Measurements from ENCODE around the gene SUN1.

SUN1 gene

DNA sequence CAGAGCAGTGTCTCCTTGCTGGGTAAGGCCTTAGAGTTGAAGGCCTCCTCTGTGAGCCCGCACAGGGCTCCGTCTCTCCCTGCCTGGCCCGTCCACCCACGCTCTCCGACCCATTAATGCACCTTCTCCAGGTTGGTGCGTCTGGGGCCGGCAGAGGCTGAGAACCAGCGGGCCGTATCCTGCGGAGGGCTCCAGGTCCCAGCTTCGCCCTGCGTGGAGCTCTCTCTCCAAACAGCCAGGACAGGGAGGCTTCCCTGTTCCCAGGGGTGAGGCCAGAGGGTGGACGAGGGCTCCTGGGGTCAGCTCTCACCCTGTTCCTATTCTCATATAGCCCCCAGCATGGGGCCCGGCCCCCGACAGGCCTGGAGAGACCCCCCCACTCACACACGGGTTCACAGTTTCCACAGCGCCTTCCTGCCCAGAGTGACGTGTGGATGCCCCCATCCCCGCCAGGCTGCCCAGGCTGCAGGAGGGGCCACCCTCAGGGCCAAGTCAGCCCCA, 78.7 kb downstream of the SUN1 start:
- H3K27me3 ChIP-seq (ENCODE audit: control insufficient read depth in 1 of 2, insufficient read depth in 2 of 2, low read length in 2 of 2): no peaks in the 10 kb centered on the region
- no peak overlapping the region for H3K4me3 ChIP-seq (ENCODE audit: low read depth in 1 of 2, low read length in 2 of 2)
- no peaks in the 10 kb centered on the region for H3K9me3 ChIP-seq (ENCODE audit: control insufficient read depth in 1 of 2, low read length in 2 of 2)
- no peak overlapping the region for H3K27ac ChIP-seq (ENCODE audit: low read depth, low read length)
- H3K36me3 ChIP-seq (ENCODE audit: control insufficient read depth in 1 of 2, insufficient read depth in 2 of 2, low read length in 2 of 2): peaks cover 0 to 6% of the 10 kb centered on the region in 2 donors
- no peak overlapping the region for H3K9ac ChIP-seq (ENCODE audit: low read depth in 1 of 2, low read length in 2 of 2)
- peaks cover 13 to 31% of the 10 kb centered on the region in 2 donors for H3K4me1 ChIP-seq (ENCODE audit: control insufficient read depth in 1 of 2, insufficient read depth in 2 of 2, low read length in 2 of 2)

DNA sequence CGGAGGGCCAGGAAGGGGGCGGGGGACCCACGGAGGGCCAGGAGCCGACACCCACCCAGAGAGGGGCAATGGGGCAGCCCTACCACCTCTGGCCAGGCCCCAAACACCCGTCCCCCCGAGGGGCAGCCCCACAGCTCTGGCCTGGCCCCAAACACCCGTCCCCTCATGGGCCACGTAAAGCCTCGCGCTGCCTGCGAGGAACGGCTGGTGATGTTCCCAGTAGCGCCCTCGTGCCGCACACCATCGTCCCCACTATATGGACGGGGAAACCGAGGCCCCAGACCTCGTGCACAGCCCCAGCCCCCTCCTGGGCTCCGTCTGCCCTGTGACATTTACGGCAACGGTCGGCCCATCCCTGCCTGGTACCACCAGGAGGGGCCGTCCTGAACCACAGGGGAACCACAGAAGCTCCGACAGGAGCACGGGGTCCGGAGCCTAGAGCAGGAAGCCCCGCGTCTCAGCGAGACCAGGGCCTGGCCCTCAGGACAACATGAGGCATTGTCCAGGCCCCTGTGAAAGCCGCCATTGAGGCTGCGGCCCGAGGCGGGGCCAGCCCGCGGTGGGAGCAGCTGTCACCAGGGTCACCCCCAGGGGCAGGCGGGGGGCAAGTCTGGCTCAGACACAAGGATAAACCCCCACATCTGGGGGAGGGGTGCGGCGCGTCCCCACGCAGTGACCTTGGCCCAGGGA, 79.7 kb downstream of the SUN1 start:
- no peak overlapping the region for H3K9ac ChIP-seq (ENCODE audit: low read depth in 1 of 2, low read length in 2 of 2)
- H3K27ac ChIP-seq (ENCODE audit: low read depth, low read length): no peak overlapping the region
- peaks cover 0 to 6% of the 10 kb centered on the region in 2 donors for H3K36me3 ChIP-seq (ENCODE audit: control insufficient read depth in 1 of 2, insufficient read depth in 2 of 2, low read length in 2 of 2)
- no peaks in the 10 kb centered on the region for H3K9me3 ChIP-seq (ENCODE audit: control insufficient read depth in 1 of 2, low read length in 2 of 2)
- no peak overlapping the region for H3K4me3 ChIP-seq (ENCODE audit: low read depth in 1 of 2, low read length in 2 of 2)
- no peaks in the 10 kb centered on the region for H3K27me3 ChIP-seq (ENCODE audit: control insufficient read depth in 1 of 2, insufficient read depth in 2 of 2, low read length in 2 of 2)
- H3K4me1 ChIP-seq (ENCODE audit: control insufficient read depth in 1 of 2, insufficient read depth in 2 of 2, low read length in 2 of 2): peaks cover 20 to 31% of the 10 kb centered on the region in 2 donors

DNA sequence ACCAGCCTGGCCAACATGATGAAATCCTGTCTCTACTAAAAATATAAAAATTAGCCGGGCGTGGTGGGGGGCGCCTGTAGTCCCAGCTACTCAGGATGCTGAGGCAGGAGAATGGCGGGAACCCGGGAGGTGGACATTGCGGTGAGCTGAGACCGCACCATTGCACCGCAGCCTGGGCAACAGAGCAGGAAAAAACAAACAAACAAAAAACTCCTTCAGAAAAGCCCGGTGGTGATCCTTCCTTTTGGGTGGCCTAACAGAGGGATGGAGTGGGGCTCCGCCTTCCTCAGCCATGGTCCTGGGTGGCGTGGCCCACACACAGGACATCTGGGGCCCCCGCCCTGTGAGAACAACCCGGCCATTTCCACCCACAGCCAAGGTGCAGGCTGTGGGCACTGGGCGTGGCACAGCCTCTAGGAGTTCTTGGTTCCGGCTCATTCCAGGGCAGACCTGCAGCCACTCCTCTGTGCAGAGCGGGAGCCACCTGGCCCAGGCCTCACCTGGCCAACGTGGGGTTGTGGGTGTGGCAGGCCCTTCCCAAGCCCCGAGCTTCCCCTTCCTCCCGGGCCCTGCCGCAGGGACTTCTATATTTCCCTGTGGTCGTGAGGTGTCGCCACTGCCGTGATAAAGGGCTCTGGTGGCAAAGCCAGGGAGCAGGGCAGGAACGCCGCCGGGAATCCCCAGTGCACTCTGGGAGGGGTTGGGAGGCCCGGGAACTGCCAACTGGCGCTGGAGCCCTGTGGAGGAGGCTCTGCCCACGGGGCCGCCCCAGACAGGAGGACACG, 81.7 kb downstream of the SUN1 start:
- peak overlapping the region in 1 of 2 donors; percentile 2 for H3K9ac ChIP-seq (ENCODE audit: low read depth in 1 of 2, low read length in 2 of 2)
- H3K27ac ChIP-seq (ENCODE audit: low read depth, low read length): peak overlapping the region; percentile 73
- H3K9me3 ChIP-seq (ENCODE audit: control insufficient read depth in 1 of 2, low read length in 2 of 2): no peaks in the 10 kb centered on the region
- H3K36me3 ChIP-seq (ENCODE audit: control insufficient read depth in 1 of 2, insufficient read depth in 2 of 2, low read length in 2 of 2): peaks cover 0 to 4% of the 10 kb centered on the region in 2 donors
- H3K4me3 ChIP-seq (ENCODE audit: low read depth in 1 of 2, low read length in 2 of 2): no peak overlapping the region
- no peaks in the 10 kb centered on the region for H3K27me3 ChIP-seq (ENCODE audit: control insufficient read depth in 1 of 2, insufficient read depth in 2 of 2, low read length in 2 of 2)
- peaks cover 20 to 31% of the 10 kb centered on the region in 2 donors for H3K4me1 ChIP-seq (ENCODE audit: control insufficient read depth in 1 of 2, insufficient read depth in 2 of 2, low read length in 2 of 2)

DNA sequence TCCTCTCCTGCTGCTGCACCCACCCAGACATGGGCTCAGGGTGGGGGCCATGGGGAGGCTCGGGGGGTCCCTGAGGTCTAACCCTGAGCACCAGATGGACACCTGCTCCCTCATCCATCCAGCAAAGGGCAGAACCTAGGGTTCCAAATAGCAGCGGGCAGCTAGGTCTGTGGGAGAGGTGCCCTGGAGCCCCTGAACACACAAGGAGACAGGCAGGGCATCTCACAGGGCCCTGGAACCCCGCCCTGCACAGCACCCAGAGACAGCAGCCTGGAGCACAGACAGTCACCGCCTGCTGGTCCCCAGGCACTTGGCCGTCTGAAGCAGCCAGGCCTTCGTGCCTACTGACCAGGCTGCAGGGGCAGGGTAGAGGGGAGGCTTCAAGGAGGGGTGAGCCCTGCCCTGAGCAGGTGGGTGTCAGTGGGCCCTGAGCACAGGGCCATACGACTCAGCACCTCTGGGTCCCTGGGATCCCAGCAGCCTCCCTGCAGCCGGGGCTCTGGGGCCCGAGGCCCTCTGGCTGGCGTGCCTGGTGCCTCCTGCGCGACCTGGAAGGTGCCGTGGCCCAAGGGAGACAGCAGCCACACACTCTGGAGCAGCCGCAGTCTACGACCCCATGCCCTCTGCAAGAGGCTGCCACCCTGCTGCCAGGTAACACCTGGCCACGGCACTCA, 82.4 kb downstream of the SUN1 start:
- H3K27me3 ChIP-seq (ENCODE audit: control insufficient read depth in 1 of 2, insufficient read depth in 2 of 2, low read length in 2 of 2): no peaks in the 10 kb centered on the region
- no peak overlapping the region for H3K4me3 ChIP-seq (ENCODE audit: low read depth in 1 of 2, low read length in 2 of 2)
- H3K9ac ChIP-seq (ENCODE audit: low read depth in 1 of 2, low read length in 2 of 2): peak overlapping the region in 1 of 2 donors; percentile 2
- peak overlapping the region; percentile 73 for H3K27ac ChIP-seq (ENCODE audit: low read depth, low read length)
- no peaks in the 10 kb centered on the region for H3K9me3 ChIP-seq (ENCODE audit: control insufficient read depth in 1 of 2, low read length in 2 of 2)
- peaks cover 0 to 4% of the 10 kb centered on the region in 2 donors for H3K36me3 ChIP-seq (ENCODE audit: control insufficient read depth in 1 of 2, insufficient read depth in 2 of 2, low read length in 2 of 2)
- H3K4me1 ChIP-seq (ENCODE audit: control insufficient read depth in 1 of 2, insufficient read depth in 2 of 2, low read length in 2 of 2): peaks cover 20 to 27% of the 10 kb centered on the region in 2 donors

DNA sequence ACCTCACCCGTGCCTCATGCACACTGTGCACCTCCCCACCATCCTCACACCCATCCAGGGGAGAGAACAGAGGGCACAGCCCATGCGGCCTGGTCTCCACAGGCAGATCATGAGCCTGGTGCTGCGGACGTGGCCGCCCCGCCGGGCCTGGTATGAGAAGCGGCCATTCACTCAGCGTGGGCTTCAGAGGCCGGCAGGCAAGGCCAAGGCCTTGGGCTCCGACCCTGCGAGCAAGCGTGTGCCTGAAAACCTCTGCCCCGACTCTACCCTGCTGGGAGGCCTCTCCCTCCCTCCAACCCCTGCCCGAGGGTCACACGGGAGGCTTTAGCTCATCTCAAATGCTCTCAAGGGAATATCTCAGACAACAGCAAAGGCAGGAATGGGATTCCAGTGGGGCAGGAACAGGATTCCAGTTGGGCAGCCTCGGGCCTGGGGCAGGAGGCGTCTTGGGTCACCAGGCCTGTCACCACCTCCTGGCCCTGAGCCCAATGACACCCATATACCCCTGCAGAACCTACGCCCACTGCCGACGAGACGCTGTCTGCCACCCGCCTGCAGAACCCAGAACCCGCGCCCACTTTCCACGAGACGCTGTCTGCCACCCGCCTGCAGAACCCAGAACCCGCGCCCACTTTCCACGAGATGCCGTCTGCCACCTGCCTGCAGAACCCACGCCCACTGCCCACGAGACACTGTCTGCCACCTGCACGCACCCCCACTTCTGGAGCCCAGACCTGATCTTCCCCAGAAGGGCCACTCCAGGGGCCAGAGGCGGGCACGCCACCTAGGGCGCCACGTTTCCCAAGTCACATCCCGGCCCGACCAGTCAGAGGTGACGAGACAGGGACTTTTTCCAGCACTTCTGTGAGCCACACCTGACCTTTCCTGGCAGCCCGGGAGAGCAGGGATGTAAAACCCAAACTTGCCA, 83.3 kb downstream of the SUN1 start:
- H3K9ac ChIP-seq (ENCODE audit: low read depth in 1 of 2, low read length in 2 of 2): peak overlapping the region in 1 of 2 donors; percentile 2

DNA sequence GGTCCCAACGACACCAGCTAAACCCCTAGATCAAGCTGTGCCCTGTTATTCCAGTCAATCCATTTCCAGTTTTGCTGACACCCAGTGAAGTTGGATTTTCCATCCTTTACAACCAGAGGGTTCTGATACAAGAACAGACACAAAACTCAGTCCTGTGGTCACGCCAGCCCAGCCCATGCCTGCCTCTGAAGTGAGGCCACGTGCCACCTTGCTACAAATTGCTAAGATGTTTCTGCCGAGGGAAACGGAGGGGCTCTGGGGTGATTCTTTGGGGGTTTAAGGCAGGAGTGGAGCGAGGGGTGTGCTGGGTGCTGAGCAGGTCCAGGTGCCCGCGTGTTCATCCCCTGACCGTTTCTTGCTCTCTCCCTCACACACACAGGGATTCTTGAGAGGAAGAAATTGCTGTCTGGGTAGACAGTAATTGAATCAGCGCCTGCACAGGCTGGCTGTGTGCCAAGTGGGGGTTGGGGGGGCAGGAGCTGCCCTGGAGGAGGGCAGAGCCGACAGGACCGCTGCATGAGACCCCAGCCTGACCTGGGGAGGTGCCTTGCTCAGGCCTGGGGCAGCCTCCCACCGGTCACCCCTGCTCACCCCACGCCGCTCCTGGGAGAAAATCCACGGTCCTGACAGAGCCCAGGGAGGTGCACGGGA, 84.1 kb downstream of the SUN1 start:
- Histone ChIP-seq H3K27me3 (ENCODE audit: control insufficient read depth in 1 of 2, insufficient read depth in 2 of 2, low read length in 2 of 2) (no peaks in the 10 kb centered on the region), H3K4me1 (ENCODE audit: control insufficient read depth in 1 of 2, insufficient read depth in 2 of 2, low read length in 2 of 2) (peaks cover 32 to 34% of the 10 kb centered on the region in 2 donors), H3K4me3 (ENCODE audit: low read depth in 1 of 2, low read length in 2 of 2) (no peak overlapping the region), H3K9ac (ENCODE audit: low read depth in 1 of 2, low read length in 2 of 2) (no peak overlapping the region), H3K27ac (ENCODE audit: low read depth, low read length) (no peak overlapping the region), H3K9me3 (ENCODE audit: control insufficient read depth in 1 of 2, low read length in 2 of 2) (no peaks in the 10 kb centered on the region), H3K36me3 (ENCODE audit: control insufficient read depth in 1 of 2, insufficient read depth in 2 of 2, low read length in 2 of 2) (peaks cover 0 to 4% of the 10 kb centered on the region in 2 donors)

More for the DNA sequence above, 83.3 kb downstream of the SUN1 start:
- Histone ChIP-seq H3K4me3 (ENCODE audit: low read depth in 1 of 2, low read length in 2 of 2) (no peak overlapping the region), H3K36me3 (ENCODE audit: control insufficient read depth in 1 of 2, insufficient read depth in 2 of 2, low read length in 2 of 2) (peaks cover 0 to 4% of the 10 kb centered on the region in 2 donors), H3K27me3 (ENCODE audit: control insufficient read depth in 1 of 2, insufficient read depth in 2 of 2, low read length in 2 of 2) (no peaks in the 10 kb centered on the region), H3K9me3 (ENCODE audit: control insufficient read depth in 1 of 2, low read length in 2 of 2) (no peaks in the 10 kb centered on the region), H3K27ac (ENCODE audit: low read depth, low read length) (no peak overlapping the region), H3K4me1 (ENCODE audit: control insufficient read depth in 1 of 2, insufficient read depth in 2 of 2, low read length in 2 of 2) (peaks cover 24 to 26% of the 10 kb centered on the region in 2 donors)

DNA sequence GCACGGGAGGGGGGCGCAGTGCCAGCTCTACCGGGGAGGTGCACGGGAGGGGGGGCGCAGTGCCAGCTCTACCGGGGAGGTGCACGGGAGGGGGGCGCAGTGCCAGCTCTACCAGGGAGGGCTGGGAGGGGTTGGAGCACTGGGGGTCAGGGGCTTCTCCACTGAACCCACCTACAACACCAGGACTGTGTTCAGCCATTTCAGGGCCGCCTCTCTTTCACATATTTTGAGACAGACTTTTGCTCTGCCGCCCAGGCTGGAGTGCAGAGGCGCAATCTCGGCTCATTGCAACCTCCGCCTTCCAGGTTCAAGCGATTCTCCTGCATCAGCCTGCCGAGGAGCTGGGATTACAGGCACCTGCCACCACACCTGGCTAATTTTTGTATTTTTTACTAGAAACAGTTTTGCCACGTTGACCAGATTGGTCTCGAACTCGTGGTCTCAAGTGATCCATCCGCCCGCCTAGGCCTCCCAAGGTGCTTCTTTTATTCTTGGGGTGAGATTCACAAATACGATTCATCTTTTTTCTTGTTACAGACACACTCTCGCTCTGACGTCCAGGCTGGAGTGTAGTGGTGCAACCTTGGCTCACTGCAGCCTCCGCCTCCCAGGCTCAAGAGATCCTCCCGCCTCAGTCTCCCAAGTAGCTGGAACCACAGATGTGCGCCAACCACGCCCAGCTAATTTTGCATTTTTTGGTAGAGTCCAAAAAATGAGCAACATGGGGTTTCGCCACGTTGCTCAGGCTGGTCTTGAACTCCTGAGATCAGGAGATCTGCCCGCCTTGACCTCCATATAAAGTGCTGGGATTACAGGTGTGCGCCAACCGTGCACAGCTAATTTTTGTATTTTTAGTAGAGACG, 85.2 kb downstream of the SUN1 start:
- Histone ChIP-seq H3K27me3 (ENCODE audit: control insufficient read depth in 1 of 2, insufficient read depth in 2 of 2, low read length in 2 of 2) (no peaks in the 10 kb centered on the region), H3K36me3 (ENCODE audit: control insufficient read depth in 1 of 2, insufficient read depth in 2 of 2, low read length in 2 of 2) (peaks cover 0 to 4% of the 10 kb centered on the region in 2 donors), H3K9me3 (ENCODE audit: control insufficient read depth in 1 of 2, low read length in 2 of 2) (no peaks in the 10 kb centered on the region), H3K9ac (ENCODE audit: low read depth in 1 of 2, low read length in 2 of 2) (no peak overlapping the region), H3K4me3 (ENCODE audit: low read depth in 1 of 2, low read length in 2 of 2) (no peak overlapping the region), H3K27ac (ENCODE audit: low read depth, low read length) (no peak overlapping the region), H3K4me1 (ENCODE audit: control insufficient read depth in 1 of 2, insufficient read depth in 2 of 2, low read length in 2 of 2) (peaks cover 43 to 45% of the 10 kb centered on the region in 2 donors)

DNA sequence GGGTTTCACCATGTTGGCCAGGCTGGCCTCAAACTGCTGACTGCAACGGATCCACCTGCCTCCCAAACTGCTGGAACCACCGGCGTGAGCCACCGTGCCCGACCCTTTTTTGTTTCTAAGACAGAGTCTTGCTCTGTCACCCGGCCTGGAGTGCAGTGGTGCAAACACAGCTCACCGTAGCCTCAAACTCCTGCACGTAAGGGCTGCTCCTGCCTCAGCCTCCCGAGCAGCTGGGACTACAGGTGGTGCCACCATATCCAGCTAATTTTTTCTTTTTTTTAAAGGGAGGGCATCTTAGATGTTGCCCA, 85.8 kb downstream of the SUN1 start:
- H3K9ac ChIP-seq (ENCODE audit: low read depth in 1 of 2, low read length in 2 of 2): no peak overlapping the region
- no peak overlapping the region for H3K4me3 ChIP-seq (ENCODE audit: low read depth in 1 of 2, low read length in 2 of 2)
- peaks cover 47 to 50% of the 10 kb centered on the region in 2 donors for H3K4me1 ChIP-seq (ENCODE audit: control insufficient read depth in 1 of 2, insufficient read depth in 2 of 2, low read length in 2 of 2)
- no peaks in the 10 kb centered on the region for H3K27me3 ChIP-seq (ENCODE audit: control insufficient read depth in 1 of 2, insufficient read depth in 2 of 2, low read length in 2 of 2)
- no peak overlapping the region for H3K27ac ChIP-seq (ENCODE audit: low read depth, low read length)
- H3K36me3 ChIP-seq (ENCODE audit: control insufficient read depth in 1 of 2, insufficient read depth in 2 of 2, low read length in 2 of 2): peaks cover 0 to 4% of the 10 kb centered on the region in 2 donors
- H3K9me3 ChIP-seq (ENCODE audit: control insufficient read depth in 1 of 2, low read length in 2 of 2): no peaks in the 10 kb centered on the region

Data from duodenal mucosa (tissue), 2 donors.